Stimulated activated naive CD8-positive, alpha-beta T cell treated with anti-CD3 and anti-CD28 coated beads, Interleukin-15, amount 100 ng/mL, for 72 hours (primary cell): ENCODE measurements around the gene POLR2L.

Source experiments
- ATAC-seq: fragments of 150-1000 bp; cut with Tn5 transposase; 2 replicates; pipeline ENCODE4 v1.10.0; 2021; ENCODE audit warnings: mild to moderate bottlenecking, moderate library complexity
- DNase-seq, 2 donors: peaks; one replicate each; pipeline ENCODE4 v3.0.0; 2021 to 2022
- H3K27ac Mint-ChIP-seq, 2 donors: one replicate each; pipeline ENCODE4 v1.8.0; 2022; ENCODE audit warnings: mild to moderate bottlenecking in 2 of 2, mixed read lengths in 2 of 2, moderate library complexity in 2 of 2
- H3K27me3 Mint-ChIP-seq: one replicate; pipeline ENCODE4 v1.8.0; 2022; ENCODE audit warnings: mixed read lengths
- H3K4me1 Mint-ChIP-seq: one replicate; pipeline ENCODE4 v1.8.0; 2022; ENCODE audit warnings: mild to moderate bottlenecking, mixed read lengths
- H3K4me3 Mint-ChIP-seq, 2 donors: one replicate each; pipeline ENCODE4 v1.8.0; 2022; ENCODE audit warnings: mild to moderate bottlenecking in 2 of 2, mixed read lengths in 2 of 2, moderate library complexity in 1 of 2
- H3K9me3 Mint-ChIP-seq, 2 donors: one replicate each; pipeline ENCODE4 v1.8.0; 2022; ENCODE audit warnings: mixed read lengths in 2 of 2

POLR2L gene

GRCh38 chr11:808427-809286 is 33.7 kb downstream of the POLR2L start:
- no peaks in the 10 kb centered on the region for H3K9me3 Mint-ChIP-seq

DNA sequence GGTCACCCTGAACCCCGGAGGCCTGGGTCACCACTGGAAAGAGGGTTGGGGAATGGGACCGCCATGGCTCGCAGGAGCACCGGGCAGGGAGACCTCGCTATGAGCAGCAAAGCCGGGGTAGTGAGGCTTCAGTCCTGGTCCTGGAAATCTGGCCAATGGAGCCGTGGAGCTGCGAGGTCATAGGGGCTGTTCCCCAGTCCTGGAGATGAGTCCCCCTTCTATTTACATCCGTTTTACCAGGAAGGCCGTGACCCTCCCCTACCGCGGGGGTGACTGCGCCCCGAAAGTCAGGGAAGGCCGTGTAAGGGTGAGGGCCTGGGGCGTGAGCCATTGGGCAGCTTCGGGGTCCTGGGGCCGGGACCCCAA is 37.7 kb downstream of the POLR2L start:
- Mint-ChIP-seq H3K27me3 (no peaks in the 10 kb centered on the region), H3K9me3 (no peaks in the 10 kb centered on the region), H3K4me1 (peaks cover 61% of the 10 kb centered on the region), H3K4me3 (peak overlapping the region; percentile 84), H3K27ac (peak overlapping the region; percentile 26 to 76)
- ATAC-seq (no peak), DNase-seq (no peak)

More at GRCh38 chr11:808427-809286, 33.7 kb downstream of the POLR2L start:
- Mint-ChIP-seq H3K27me3 (no peaks in the 10 kb centered on the region), H3K27ac (peak overlapping the region; percentile 98 to 99), H3K4me3 (peak overlapping the region; percentile 88 to 89), H3K4me1 (peaks cover 75% of the 10 kb centered on the region)
- DNase-seq (no peak), ATAC-seq (no peak)

- Mint-ChIP-seq H3K27ac (peak overlapping the region; percentile 26 to 31), H3K27me3 (no peaks in the 10 kb centered on the region), H3K4me3 (peak overlapping the region; percentile 84), H3K9me3 (no peaks in the 10 kb centered on the region), H3K4me1 (peaks cover 59% of the 10 kb centered on the region)
- DNase-seq (no peak), ATAC-seq (no peak)
These were observed 38.3 kb downstream of the POLR2L start for GRCh38 chr11:803770-804598.

GRCh38 chr11:803467-803742 is 38.9 kb downstream of the POLR2L start:
- H3K27me3 Mint-ChIP-seq, result no peaks in the 10 kb centered on the region
- H3K27ac Mint-ChIP-seq, result no peak overlapping the region
- no peak for ATAC-seq
- H3K4me1 Mint-ChIP-seq, result peaks cover 53% of the 10 kb centered on the region
- no peaks in the 10 kb centered on the region for H3K9me3 Mint-ChIP-seq
- H3K4me3 Mint-ChIP-seq, result peak overlapping the region; percentile 84
- DNase-seq, result no peak

- Mint-ChIP-seq H3K27ac (no peak overlapping the region), H3K4me1 (peaks cover 48% of the 10 kb centered on the region)
- ATAC-seq, result no peak
These were observed 39.4 kb downstream of the POLR2L start for GRCh38 chr11:802693-803466.

GRCh38 chr11:802018-802617 is 40.2 kb downstream of the POLR2L start:
- Mint-ChIP-seq H3K4me1 (peaks cover 45% of the 10 kb centered on the region), H3K4me3 (no peak overlapping the region), H3K9me3 (no peaks in the 10 kb centered on the region), H3K27ac (peak overlapping the region in 1 of 2 donors; percentile 63), H3K27me3 (no peaks in the 10 kb centered on the region)
- DNase-seq (no peak), ATAC-seq (no peak)

More at GRCh38 chr11:802693-803466, 39.4 kb downstream of the POLR2L start:
- H3K9me3 Mint-ChIP-seq, result no peaks in the 10 kb centered on the region
- H3K4me3 Mint-ChIP-seq, result peak overlapping the region; percentile 26 to 39
- no peak for DNase-seq
- H3K27me3 Mint-ChIP-seq, result no peaks in the 10 kb centered on the region

- peak overlapping the region in 1 of 2 donors; percentile 51 for H3K27ac Mint-ChIP-seq
- DNase-seq (no peak), ATAC-seq (no peak)
- no peaks in the 10 kb centered on the region for H3K27me3 Mint-ChIP-seq
- H3K9me3 Mint-ChIP-seq, result no peaks in the 10 kb centered on the region
- no peak overlapping the region for H3K4me3 Mint-ChIP-seq
- H3K4me1 Mint-ChIP-seq, result peaks cover 45% of the 10 kb centered on the region
These were observed 41.1 kb downstream of the POLR2L start for GRCh38 chr11:801097-801780.

DNA sequence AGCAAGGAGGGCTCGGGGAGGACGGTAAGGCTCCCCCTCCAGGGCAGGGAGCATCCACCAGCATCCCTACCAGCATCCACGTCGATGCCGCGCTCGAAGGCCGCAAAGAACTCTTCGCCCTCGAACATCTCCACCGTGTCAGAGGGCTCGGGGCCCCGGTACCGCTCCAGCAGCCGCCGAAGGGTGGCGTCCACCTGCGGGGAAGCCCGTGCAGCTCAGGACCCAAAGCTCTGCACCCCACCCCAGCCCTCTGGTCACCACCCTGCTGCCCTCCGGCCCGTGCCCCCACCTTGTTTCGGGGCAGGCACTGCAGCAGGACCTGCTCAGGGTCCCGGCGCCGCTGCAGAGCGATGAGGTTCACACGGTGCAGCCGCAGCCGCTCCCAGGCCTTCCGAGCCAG is 41.9 kb downstream of the POLR2L start:
- no peaks in the 10 kb centered on the region for H3K27me3 Mint-ChIP-seq
- peaks cover 47% of the 10 kb centered on the region for H3K4me1 Mint-ChIP-seq
- DNase-seq, result no peak
- H3K9me3 Mint-ChIP-seq, result no peaks in the 10 kb centered on the region
- H3K27ac Mint-ChIP-seq, result no peak overlapping the region
- ATAC-seq, result no peak
- H3K4me3 Mint-ChIP-seq, result no peak overlapping the region

GRCh38 chr11:799641-800316 is 42.5 kb downstream of the POLR2L start:
- Mint-ChIP-seq H3K27ac (no peak overlapping the region), H3K4me3 (no peak overlapping the region), H3K4me1 (peaks cover 52% of the 10 kb centered on the region), H3K27me3 (no peaks in the 10 kb centered on the region), H3K9me3 (no peaks in the 10 kb centered on the region)
- no peak for DNase-seq
- ATAC-seq, result no peak

- H3K9me3 Mint-ChIP-seq, result no peaks in the 10 kb centered on the region
- no peaks in the 10 kb centered on the region for H3K27me3 Mint-ChIP-seq
- peaks cover 49% of the 10 kb centered on the region for H3K4me1 Mint-ChIP-seq
- peak within 1 kb of the TSS; percentile 81 to 94 for H3K27ac Mint-ChIP-seq
- DNase-seq, result peak; percentile 87 to 91
- H3K4me3 Mint-ChIP-seq, result peak within 1 kb of the TSS; percentile 92 to 96
- ATAC-seq, result peak; percentile 63
These were observed 44.1 kb downstream of the POLR2L start, which contains the start of gene SLC25A22 for GRCh38 chr11:798093-798713. Gene SLC25A22 (minus strand): TSS chr11:798281. CDS start chr11:795006, 3,275 bp downstream.

GRCh38 chr11:797296-798092 is 44.8 kb downstream of the POLR2L start:
- DNase-seq, result peak; percentile 82 to 83
- Mint-ChIP-seq H3K9me3 (no peaks in the 10 kb centered on the region), H3K27ac (peak overlapping the region; percentile 81 to 94), H3K4me3 (peak overlapping the region; percentile 92 to 96), H3K4me1 (peaks cover 44% of the 10 kb centered on the region), H3K27me3 (no peaks in the 10 kb centered on the region)
- peak; percentile 66 for ATAC-seq

DNA sequence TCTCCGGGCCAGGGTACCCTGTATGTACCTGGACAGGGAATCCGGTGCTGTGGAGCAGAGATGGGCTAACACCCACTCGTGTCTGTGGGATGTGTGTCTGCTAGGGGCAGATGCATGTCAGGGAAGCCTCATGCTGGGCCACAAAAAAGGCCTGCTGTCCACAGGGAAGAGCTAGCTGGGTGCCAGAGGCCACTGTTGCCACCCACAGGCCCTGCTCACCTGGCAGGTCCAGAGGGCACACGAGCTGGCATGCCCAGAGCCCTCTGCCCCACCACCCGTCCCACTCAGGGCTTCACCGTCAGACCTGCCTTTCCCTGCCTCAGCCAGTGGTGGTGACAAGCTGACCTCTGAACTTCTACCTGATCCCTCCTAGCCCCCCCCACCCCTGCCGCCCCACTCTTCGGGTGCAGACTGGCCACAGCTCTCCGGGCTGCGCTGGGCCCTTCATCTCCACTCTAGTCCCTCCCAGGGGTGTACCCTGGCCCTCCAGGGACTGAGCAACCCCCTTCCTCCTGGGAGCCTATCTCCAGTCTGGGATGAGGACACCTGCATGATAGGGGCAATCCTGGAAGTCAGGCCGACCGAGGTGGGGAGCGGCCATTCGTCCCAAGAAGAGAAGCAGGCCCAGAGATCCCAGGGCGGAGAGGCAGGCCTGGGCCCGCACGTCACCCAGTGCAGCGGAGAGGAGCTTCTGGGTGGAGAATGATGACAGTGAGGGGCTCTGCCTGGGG is 45.6 kb downstream of the POLR2L start:
- Mint-ChIP-seq H3K27ac (peak overlapping the region; percentile 81 to 95), H3K9me3 (no peaks in the 10 kb centered on the region), H3K27me3 (no peaks in the 10 kb centered on the region), H3K4me3 (peak overlapping the region; percentile 92 to 96), H3K4me1 (peaks cover 44% of the 10 kb centered on the region)
- no peak for ATAC-seq
- peak in 1 of 2 donors; percentile 28 for DNase-seq
